Neural cell (in vitro differentiated cells): ENCODE data around the gene ARID3A. TPM values are rescaled to one million over a fixed set of nuclear protein-coding genes. Genes with fewer than 3 reads are reported as not detected.
"Not testable (repeated sequence)": the region's sequence is repeated elsewhere in the genome, so short reads cannot be mapped to it uniquely, and the experiment has no call there.

ENCODE experiments used
- H2AFZ ChIP-seq: fragments of 200-600, 300-800 bp; sonication (generic), shearing (Covaris generic); 2 replicates; pipeline ENCODE4 v1.6.0; 2014; ENCODE audit warnings: low read depth, mild to moderate bottlenecking, antibody characterized with exemption, low read length, moderate library complexity
- H3F3A ChIP-seq: fragments of 200-600 bp; shearing (Covaris generic); 2 replicates; pipeline ENCODE4 v1.6.1; 2016; ENCODE audit warnings: mild to moderate bottlenecking, moderate library complexity, mixed read lengths, antibody characterized with exemption, low read length; ENCODE audit not compliant: insufficient read depth, poor library complexity, severe bottlenecking
- H3K27ac ChIP-seq: fragments of 200-600, 300-800 bp; sonication (generic), shearing (Covaris generic); 2 replicates; pipeline ENCODE4 v1.5.1; 2014; ENCODE audit warnings: mild to moderate bottlenecking, low read length, moderate library complexity
- H3K27me3 ChIP-seq: fragments of 300-800, 200-600 bp; sonication (generic), shearing (Covaris generic); 2 replicates; pipeline ENCODE4 v1.6.0; 2014; ENCODE audit warnings: mild to moderate bottlenecking, low read depth, low read length, moderate library complexity; ENCODE audit not compliant: insufficient read depth
- H3K36me3 ChIP-seq: fragments of 300-800, 200-600 bp; sonication (generic), shearing (Covaris generic); 2 replicates; pipeline ENCODE4 v1.5.1; 2014; ENCODE audit warnings: mild to moderate bottlenecking, antibody characterized with exemption, low read length, moderate library complexity; ENCODE audit not compliant: insufficient read depth
- H3K4me2 ChIP-seq: fragments of 300-800, 200-600 bp; sonication (generic), shearing (Covaris generic); 2 replicates; pipeline ENCODE4 v1.6.0; 2014; ENCODE audit warnings: mild to moderate bottlenecking, low read length
- H3K4me3 ChIP-seq: fragments of 300-800, 200-600 bp; sonication (generic), shearing (Covaris generic); 2 replicates; pipeline ENCODE4 v1.5.1; 2014; ENCODE audit warnings: mild to moderate bottlenecking, low read length, moderate library complexity
- H3K79me2 ChIP-seq: fragments of 200-600 bp; shearing (Covaris generic); replicated peaks from 2 replicates; pipeline ENCODE4 v1.6.0; 2014; ENCODE audit warnings: mild to moderate bottlenecking, low read length, moderate library complexity; ENCODE audit not compliant: insufficient read depth
- H3K9ac ChIP-seq: fragments of 300-800, 200-600 bp; sonication (generic), shearing (Covaris generic); 2 replicates; pipeline ENCODE4 v1.6.1; 2016; ENCODE audit warnings: mild to moderate bottlenecking, low read length, mixed read lengths
- H3K9me2 ChIP-seq: fragments of 200-600 bp; shearing (Covaris generic); 2 replicates; pipeline ENCODE4 v1.6.1; 2016; ENCODE audit warnings: mild to moderate bottlenecking, low read length, mixed read lengths; ENCODE audit not compliant: insufficient read depth
- H3K9me3 ChIP-seq: fragments of 200-600, 300-800 bp; sonication (generic), shearing (Covaris generic); 2 replicates; pipeline ENCODE4 v1.6.1; 2016; ENCODE audit warnings: mild to moderate bottlenecking, mixed run types, low read length, moderate library complexity, mixed read lengths
- H4K20me1 ChIP-seq: fragments of 200-600 bp; shearing (Covaris generic); 2 replicates; pipeline ENCODE4 v1.6.1; 2016; ENCODE audit warnings: mild to moderate bottlenecking, mixed run types; ENCODE audit not compliant: insufficient read depth
- CTCF ChIP-seq: fragments of 450-650 bp; IDR thresholded peaks from 2 replicates; pipeline ENCODE4 v1.5.1; 2014; ENCODE audit warnings: antibody characterized with exemption, mild to moderate bottlenecking, moderate library complexity; ENCODE audit not compliant: poor library complexity, severe bottlenecking
- EP300 ChIP-seq: fragments of 450-650 bp; conservative IDR thresholded peaks from 2 replicates; pipeline ENCODE4 v1.6.1; 2014; ENCODE audit warnings: antibody characterized with exemption, mild to moderate bottlenecking, moderate library complexity; ENCODE audit not compliant: poor library complexity, severe bottlenecking
- EZH2 ChIP-seq: fragments of 200-600, 300-800 bp; shearing (Covaris generic), sonication (generic); IDR thresholded peaks from 2 replicates; pipeline ENCODE4 v1.6.1; 2014; ENCODE audit warnings: antibody characterized with exemption, low read length, borderline replicate concordance, mild to moderate bottlenecking; ENCODE audit not compliant: insufficient read depth, poor library complexity, severe bottlenecking
- MXI1 ChIP-seq: fragments of 450-650 bp; conservative IDR thresholded peaks from 2 replicates; pipeline ENCODE4 v1.6.1; 2014; ENCODE audit warnings: antibody characterized with exemption, mild to moderate bottlenecking; ENCODE audit not compliant: poor library complexity, severe bottlenecking
- POLR2AphosphoS5 ChIP-seq: IDR thresholded peaks from 2 replicates; pipeline ENCODE4 v1.6.1; 2012
- RAD21 ChIP-seq: fragments of 450-650 bp; conservative IDR thresholded peaks from 2 replicates; pipeline ENCODE4 v1.6.1; 2014; ENCODE audit warnings: antibody characterized with exemption, mild to moderate bottlenecking, moderate library complexity
- REST ChIP-seq: IDR thresholded peaks from 2 replicates; pipeline ENCODE4 v1.6.1; 2012; ENCODE audit warnings: borderline replicate concordance
- SMC3 ChIP-seq: fragments of 450-650 bp; conservative IDR thresholded peaks from 2 replicates; pipeline ENCODE4 v1.6.1; 2014; ENCODE audit warnings: antibody characterized with exemption, mild to moderate bottlenecking, moderate library complexity; ENCODE audit not compliant: poor library complexity
- TAF1 ChIP-seq: IDR thresholded peaks from 2 replicates; pipeline ENCODE4 v1.6.1; 2012; ENCODE audit warnings: low read depth
- polyA plus RNA-seq: library from polyadenylated mRNA; depleted of rRNA; stranded (reverse); fragments of >200 nt; gene quantifications from 2 replicates; pipeline ENCODE4 v1.2.3, GENCODE V29; 2014

Gene ARID3A
- polyA plus RNA-seq, 1 donor from 2014 or later, result 11.4 TPM

GRCh38 chr19:876780-877314 is 49.0 kb upstream of the ARID3A start:
- Histone ChIP-seq H3K9ac (no peak overlapping the region), H3K4me3 (no peak overlapping the region), H3K27me3 (no peaks in the 10 kb centered on the region), H4K20me1 (no peaks in the 10 kb centered on the region), H3F3A (no peaks in the 10 kb centered on the region), H3K9me2 (no peaks in the 10 kb centered on the region), H3K4me2 (no peak overlapping the region), H3K27ac (no peak overlapping the region), H3K36me3 (peaks cover 5% of the 10 kb centered on the region), H3K79me2 (no peaks in the 10 kb centered on the region), H3K9me3 (no peaks in the 10 kb centered on the region), H2AFZ (no peak overlapping the region)
- TF ChIP-seq RAD21, result no peak
- TF ChIP-seq EZH2, result no peak
- no peak for TF ChIP-seq CTCF
- no peak for TF ChIP-seq MXI1
- TF ChIP-seq REST, result no peak
- no peak for TF ChIP-seq POLR2AphosphoS5
- no peak for TF ChIP-seq SMC3
- no peak for TF ChIP-seq EP300
- no peak for TF ChIP-seq TAF1

- not testable (repeated sequence) for H3K9me3 ChIP-seq, H3K27ac ChIP-seq, H4K20me1 ChIP-seq, H3K36me3 ChIP-seq, H3F3A ChIP-seq, H3K4me3 ChIP-seq, H3K4me2 ChIP-seq, H3K79me2 ChIP-seq, H3K9ac ChIP-seq, H3K27me3 ChIP-seq, H3K9me2 ChIP-seq, H2AFZ ChIP-seq
Observed at GRCh38 chr19:877992-878660, 47.7 kb upstream of the ARID3A start.

- not testable (repeated sequence) for H4K20me1 ChIP-seq, H3K27me3 ChIP-seq, H3K79me2 ChIP-seq, H3K9me2 ChIP-seq, H3K4me2 ChIP-seq, H2AFZ ChIP-seq, H3K27ac ChIP-seq, H3K9ac ChIP-seq, H3F3A ChIP-seq, H3K9me3 ChIP-seq, H3K36me3 ChIP-seq, H3K4me3 ChIP-seq
Observed at GRCh38 chr19:878751-879561, 46.9 kb upstream of the ARID3A start.
